RWPE1 (cell line): ENCODE results near the gene LPIN3.
A peak's percentile ranks its signal among the peaks of the same experiment; 100 is the strongest.

ENCODE experiments used
- CTCF ChIA-PET: fragments of 350-600 bp; sonication (Branson Sonifier 250); formaldehyde crosslinking; extraction: SDS; loops from one replicate; lab custom pipeline; 2021; lab: Yijun Ruan, JAX
- POLR2A ChIA-PET: fragments of 400-600 bp; formaldehyde crosslinking; extraction: SDS; loops from one replicate; lab custom pipeline; 2020; ENCODE audit warnings: antibody characterized with exemption; ENCODE audit not compliant: low non-redundant PET; lab: Yijun Ruan, JAX
- DNase-seq: peaks from one replicate; pipeline ENCODE4 v3.0.0; 2012; ENCODE audit warnings: low spot score
- H3K27ac ChIP-seq: fragments of 450-650 bp; 2 replicates; pipeline ENCODE4 v1.5.1; 2017
- CTCF ChIP-seq: fragments of 450-650 bp; conservative IDR thresholded peaks from 2 replicates; pipeline ENCODE4 v1.5.1; 2017; ENCODE audit warnings: low read depth, mild to moderate bottlenecking

Gene LPIN3

GRCh38 chr20:41358717-41359116 is 18.1 kb downstream of the LPIN3 start:
- POLR2A ChIA-PET, result no interaction called here
- no peak overlapping the region for H3K27ac ChIP-seq
- CTCF ChIA-PET, result interaction anchor here (0.6 to 1.4 kb wide), 4 partner anchors 12 to 284 kb away, joined by 3 to 5 read pairs (median 4); no protein-coding TSS in a partner anchor
- no peak for DNase-seq
- no peak for TF ChIP-seq CTCF

DNA sequence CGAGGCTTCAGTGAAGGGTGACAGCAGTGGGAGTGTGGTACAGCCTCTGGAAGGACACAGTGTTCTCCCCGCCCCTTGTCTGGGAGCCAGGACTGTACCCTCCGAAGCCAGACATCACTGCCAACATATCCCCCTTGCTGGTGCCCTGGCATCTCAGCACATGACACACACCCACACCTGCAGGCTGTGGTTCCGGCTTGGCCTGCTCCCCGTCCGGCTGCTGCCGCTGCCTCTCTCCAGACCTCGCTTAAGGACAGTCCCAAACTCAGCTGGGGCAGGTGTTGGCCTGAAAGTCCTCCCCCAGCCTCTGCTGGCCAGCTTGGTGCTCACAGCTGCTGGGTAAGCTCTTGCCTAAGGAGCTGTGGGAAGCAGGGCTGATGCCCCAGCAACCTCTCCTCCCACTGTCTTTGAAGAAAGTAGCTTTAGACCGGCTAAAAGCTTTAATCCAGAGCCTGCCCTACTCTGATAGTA is 19.0 kb downstream of the LPIN3 start:
- CTCF ChIA-PET, result interaction anchor here (0.6 kb wide), 1 partner anchor 187 kb away, joined by 3 read pairs; no protein-coding TSS in a partner anchor

GRCh38 chr20:41360831-41361756 is 20.5 kb downstream of the LPIN3 start:
- no peak for DNase-seq
- peak overlapping the region; percentile 23 for H3K27ac ChIP-seq
- TF ChIP-seq CTCF, result no peak
- POLR2A ChIA-PET, result no interaction called here
- CTCF ChIA-PET, result interaction anchor here (0.6 to 1.0 kb wide), 4 partner anchors 37 to 84 kb away, joined by 3 to 5 read pairs (median 3); no protein-coding TSS in a partner anchor

More for the DNA sequence above, 19.0 kb downstream of the LPIN3 start:
- H3K27ac ChIP-seq, result peak overlapping the region; percentile 25
- TF ChIP-seq CTCF, result no peak
- DNase-seq, result no peak
- POLR2A ChIA-PET, result interaction anchor here (0.5 kb wide), 1 partner anchor 90 kb away, joined by 3 read pairs; no protein-coding TSS in a partner anchor

DNA sequence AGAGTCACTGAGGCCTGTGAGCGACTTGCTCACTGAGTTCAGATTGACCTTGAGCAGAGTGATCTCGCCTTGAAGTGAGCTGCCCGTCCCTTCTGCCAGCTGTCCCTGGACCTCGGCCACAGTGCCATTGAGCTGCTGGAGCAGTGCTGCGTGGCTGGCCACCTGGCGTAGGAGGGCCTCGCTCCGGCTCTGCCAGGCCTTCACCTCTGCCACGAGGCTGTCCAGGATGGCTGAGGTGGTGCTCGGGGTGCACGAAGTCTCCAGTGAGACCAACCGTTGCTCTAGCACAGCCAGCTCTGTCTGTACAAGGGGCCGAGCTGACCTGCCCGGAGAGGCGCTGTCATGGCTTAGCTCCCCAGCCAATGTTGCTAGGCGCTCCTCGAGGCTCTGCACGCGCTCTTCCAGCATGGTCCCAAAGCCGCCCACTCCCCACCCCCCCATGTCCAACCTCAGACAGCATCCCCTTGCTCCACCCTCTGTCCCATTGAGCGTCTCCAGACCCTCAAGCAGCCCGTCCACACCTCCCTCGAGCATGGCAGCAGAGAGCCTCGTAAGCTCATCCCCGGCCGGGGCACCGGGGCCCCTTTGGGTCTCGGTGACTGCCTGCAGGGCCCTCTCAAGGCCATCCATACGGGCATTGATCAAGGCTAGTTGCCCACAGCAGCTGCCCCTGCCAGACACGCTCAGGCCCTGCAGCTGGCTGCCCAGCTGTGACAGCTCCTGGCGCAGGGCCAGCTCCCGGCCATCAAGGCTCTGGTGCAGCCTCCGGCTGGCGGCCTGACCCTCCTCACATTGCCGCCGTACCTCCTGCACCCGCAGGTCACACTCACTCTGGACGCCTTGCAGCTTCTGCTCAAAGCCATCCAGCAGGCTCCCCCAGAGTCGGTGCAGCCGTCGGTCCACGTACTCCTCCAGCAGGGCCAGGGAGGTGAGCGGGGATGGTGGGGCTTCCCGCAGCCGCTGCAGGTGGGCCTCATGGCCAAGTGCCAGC is 21.4 kb downstream of the LPIN3 start:
- TF ChIP-seq CTCF, result no peak
- no peak for DNase-seq
- ChIA-PET CTCF (interaction anchor here (0.6 to 0.9 kb wide), 3 partner anchors 21 to 54 kb away, joined by 3 read pairs; partner anchors contain the start of gene LPIN3), POLR2A (interaction anchor here (0.7 kb wide), 1 partner anchor 173 kb away, joined by 5 read pairs; no protein-coding TSS in a partner anchor)
- 0 out of 2 replicates have a peak overlapping the region, but pooled peaks have one; percentile 23 for H3K27ac ChIP-seq

- CTCF ChIA-PET, result interaction anchor here (0.9 kb wide), 1 partner anchor 22 kb away, joined by 3 read pairs; the partner anchor contains the start of gene LPIN3
- no peak overlapping the region for H3K27ac ChIP-seq
- DNase-seq, result no peak
- POLR2A ChIA-PET, result no interaction called here
- no peak for TF ChIP-seq CTCF
Measured at GRCh38 chr20:41362748-41363140, 22.1 kb downstream of the LPIN3 start.
